ENCODE measurements around the gene ALG12.

DNA sequence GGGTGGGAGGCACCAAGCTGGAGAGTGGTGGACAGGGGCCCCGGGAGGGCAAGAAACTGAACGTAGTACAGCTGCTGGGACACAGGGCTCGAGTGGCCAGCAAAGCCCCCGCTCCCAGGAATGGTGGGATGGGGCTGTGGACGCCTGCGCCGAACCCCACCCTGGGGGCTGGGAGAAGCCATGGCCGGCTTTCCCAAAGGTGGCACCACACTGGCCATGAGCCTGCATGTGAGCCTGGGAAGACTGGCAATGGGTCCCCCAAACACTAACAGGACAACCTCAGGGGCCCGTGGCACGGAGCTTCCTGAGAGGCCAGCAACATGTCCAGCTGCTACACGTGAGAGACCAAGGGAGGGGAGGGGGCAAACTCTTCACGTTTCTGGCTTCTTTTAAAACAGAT is 4.0 kb downstream of the ALG12 start:
- no peak for TF ChIP-seq CTCF (IDR thresholded peaks at IDR 0.05)
- TF ChIP-seq POLR2A (IDR thresholded peaks at IDR 0.05): no peak

Measured in Peyer's patch (tissue), 4 donors.